ENCODE measurements around the gene TLDC2.
"Not testable (repeated sequence)": the region's sequence is repeated elsewhere in the genome, so short reads cannot be mapped to it uniquely, and the experiment has no call there.

TLDC2 gene

GRCh38 chr20:36932476-36933426 is 56.8 kb downstream of the TLDC2 start:
- peak; percentile 61 for DNase-seq (ENCODE audit: low read depth)
- TF ChIP-seq CTCF (conservative IDR thresholded peaks at IDR 0.05; ENCODE audit: control insufficient read depth, insufficient read depth, low read depth, low read length): no peak
- no peak overlapping the region for H3K4me3 ChIP-seq (ENCODE audit: control insufficient read depth, low read depth, low read length)

- DNase-seq (ENCODE audit: low read depth); H3K4me3 ChIP-seq (ENCODE audit: control insufficient read depth, low read depth, low read length): not testable (repeated sequence)
Observed at GRCh38 chr20:36933571-36933970, 57.6 kb downstream of the TLDC2 start.

- no peak overlapping the region for H3K4me3 ChIP-seq (ENCODE audit: control insufficient read depth, low read depth, low read length)
- DNase-seq (ENCODE audit: low read depth): no peak
- no peak for TF ChIP-seq CTCF (conservative IDR thresholded peaks at IDR 0.05; ENCODE audit: control insufficient read depth, insufficient read depth, low read depth, low read length)
Observed at GRCh38 chr20:36936341-36936740, 60.4 kb downstream of the TLDC2 start.

GRCh38 chr20:36936761-36937401 is 60.9 kb downstream of the TLDC2 start:
- not testable (repeated sequence) for DNase-seq (ENCODE audit: low read depth); H3K4me3 ChIP-seq (ENCODE audit: control insufficient read depth, low read depth, low read length)

- no peak overlapping the region for H3K4me3 ChIP-seq (ENCODE audit: control insufficient read depth, low read depth, low read length)
- DNase-seq (ENCODE audit: low read depth): no peak
- no peak for TF ChIP-seq CTCF (conservative IDR thresholded peaks at IDR 0.05; ENCODE audit: control insufficient read depth, insufficient read depth, low read depth, low read length)
Observed at GRCh38 chr20:36937402-36937770, 61.4 kb downstream of the TLDC2 start.

- peak; percentile 42 for DNase-seq (ENCODE audit: low read depth)
- no peak overlapping the region for H3K4me3 ChIP-seq (ENCODE audit: control insufficient read depth, low read depth, low read length)
- TF ChIP-seq CTCF (conservative IDR thresholded peaks at IDR 0.05; ENCODE audit: control insufficient read depth, insufficient read depth, low read depth, low read length): no peak
Observed at GRCh38 chr20:36941401-36941835, 65.5 kb downstream of the TLDC2 start.

Data from fibroblast of mammary gland (primary cell).